GM10266 (cell line): Measurements from ENCODE around the gene GRIK3.
"Not testable (repeated sequence)": the region's sequence is repeated elsewhere in the genome, so short reads cannot be mapped to it uniquely, and the experiment has no call there.

Experiments
- DNase-seq: peaks from one replicate; pipeline ENCODE4 v3.0.0; 2012; ENCODE audit errors: extremely low spot score
- TF ChIP-seq, protein P1 (sequence below): IDR thresholded peaks from 2 replicates; pipeline ENCODE4 v1.5.1; 2012; ENCODE audit warnings: mild to moderate bottlenecking, low read depth; ENCODE audit not compliant: control insufficient read depth, insufficient read depth; ENCODE audit errors: missing control alignments

The GRIK3 gene

DNA sequence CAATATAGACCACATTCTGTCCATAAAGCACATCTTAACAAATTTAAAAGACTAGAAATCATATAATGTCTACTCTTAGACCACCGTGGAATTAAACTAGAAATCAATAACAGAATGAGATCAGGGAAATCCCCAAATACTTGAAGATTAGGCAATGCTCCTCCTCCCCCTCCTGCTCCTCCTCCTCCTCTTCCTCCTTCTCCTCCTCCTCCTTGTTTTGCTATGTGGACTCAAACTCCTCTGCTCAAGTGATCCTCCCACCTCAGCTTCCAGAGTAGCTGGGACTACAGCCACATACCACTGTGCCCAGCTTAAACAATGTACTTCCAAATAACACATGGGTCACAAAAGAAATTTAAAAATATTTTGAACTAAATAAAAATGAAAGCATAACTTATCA is 134.2 kb downstream of the GRIK3 start:
- TF ChIP-seq, protein P1, sequence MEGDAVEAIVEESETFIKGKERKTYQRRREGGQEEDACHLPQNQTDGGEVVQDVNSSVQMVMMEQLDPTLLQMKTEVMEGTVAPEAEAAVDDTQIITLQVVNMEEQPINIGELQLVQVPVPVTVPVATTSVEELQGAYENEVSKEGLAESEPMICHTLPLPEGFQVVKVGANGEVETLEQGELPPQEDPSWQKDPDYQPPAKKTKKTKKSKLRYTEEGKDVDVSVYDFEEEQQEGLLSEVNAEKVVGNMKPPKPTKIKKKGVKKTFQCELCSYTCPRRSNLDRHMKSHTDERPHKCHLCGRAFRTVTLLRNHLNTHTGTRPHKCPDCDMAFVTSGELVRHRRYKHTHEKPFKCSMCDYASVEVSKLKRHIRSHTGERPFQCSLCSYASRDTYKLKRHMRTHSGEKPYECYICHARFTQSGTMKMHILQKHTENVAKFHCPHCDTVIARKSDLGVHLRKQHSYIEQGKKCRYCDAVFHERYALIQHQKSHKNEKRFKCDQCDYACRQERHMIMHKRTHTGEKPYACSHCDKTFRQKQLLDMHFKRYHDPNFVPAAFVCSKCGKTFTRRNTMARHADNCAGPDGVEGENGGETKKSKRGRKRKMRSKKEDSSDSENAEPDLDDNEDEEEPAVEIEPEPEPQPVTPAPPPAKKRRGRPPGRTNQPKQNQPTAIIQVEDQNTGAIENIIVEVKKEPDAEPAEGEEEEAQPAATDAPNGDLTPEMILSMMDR, result no peak
- no peak for DNase-seq

DNA sequence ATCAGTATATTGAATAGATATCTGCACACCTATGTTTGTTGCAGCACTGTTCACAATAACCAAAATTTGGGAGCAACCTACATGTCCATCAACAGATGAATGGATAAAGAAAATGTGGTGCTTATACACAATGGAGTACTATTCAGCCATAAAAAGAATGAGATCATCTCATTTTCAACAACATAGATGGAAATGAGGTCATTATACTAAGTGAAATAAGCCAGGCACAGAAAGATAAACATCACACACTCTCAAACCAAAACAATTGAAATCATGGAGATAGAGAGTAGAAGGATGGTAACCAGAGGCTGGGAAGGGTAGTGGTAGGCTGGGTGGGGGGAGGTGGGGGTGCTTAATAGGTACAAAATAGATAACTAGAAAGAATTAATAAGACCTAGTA is 136.5 kb downstream of the GRIK3 start:
- not testable (repeated sequence) for DNase-seq

DNA sequence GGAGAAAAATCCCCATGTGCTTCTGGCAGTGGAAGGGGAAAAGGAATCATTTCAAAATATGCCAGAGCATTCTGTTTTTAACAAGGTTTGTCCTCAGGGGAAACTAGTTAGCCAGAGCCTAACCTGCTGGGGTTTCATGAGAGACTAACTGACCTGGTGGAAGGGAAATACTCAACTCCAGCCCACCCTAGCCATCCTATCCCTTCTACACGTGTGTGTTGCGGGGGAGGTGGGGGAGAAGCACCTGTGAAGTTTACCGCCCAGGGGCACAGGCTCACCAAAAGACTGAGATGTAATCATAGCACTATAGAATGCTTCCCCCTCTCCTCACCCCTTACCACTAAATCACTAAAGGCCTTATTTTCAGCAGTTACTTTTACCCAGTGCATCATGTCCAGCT is 139.5 kb downstream of the GRIK3 start:
- no peak for DNase-seq
- TF ChIP-seq, protein P1, result no peak

DNA sequence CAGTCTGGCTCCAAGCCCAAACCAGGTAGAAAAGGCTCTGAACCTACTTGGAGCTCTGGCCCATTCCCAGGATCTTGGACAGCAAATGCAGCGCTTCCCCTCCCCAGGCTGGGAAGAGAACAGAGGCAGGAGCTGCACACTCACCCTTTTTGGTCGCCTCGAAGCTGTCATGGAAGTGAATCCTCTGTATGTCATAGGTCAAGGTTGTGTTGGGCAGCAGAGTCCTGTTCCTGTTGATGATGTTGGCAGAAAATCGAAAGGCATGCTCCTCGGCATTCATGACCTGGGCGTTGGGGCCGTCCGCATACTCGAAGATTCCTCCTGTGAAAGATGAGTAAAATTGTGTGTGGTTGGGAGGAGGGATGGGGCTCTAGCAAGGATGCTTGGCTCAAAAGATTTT is 143.5 kb downstream of the GRIK3 start:
- TF ChIP-seq, protein P1, result no peak
- no peak for DNase-seq

DNA sequence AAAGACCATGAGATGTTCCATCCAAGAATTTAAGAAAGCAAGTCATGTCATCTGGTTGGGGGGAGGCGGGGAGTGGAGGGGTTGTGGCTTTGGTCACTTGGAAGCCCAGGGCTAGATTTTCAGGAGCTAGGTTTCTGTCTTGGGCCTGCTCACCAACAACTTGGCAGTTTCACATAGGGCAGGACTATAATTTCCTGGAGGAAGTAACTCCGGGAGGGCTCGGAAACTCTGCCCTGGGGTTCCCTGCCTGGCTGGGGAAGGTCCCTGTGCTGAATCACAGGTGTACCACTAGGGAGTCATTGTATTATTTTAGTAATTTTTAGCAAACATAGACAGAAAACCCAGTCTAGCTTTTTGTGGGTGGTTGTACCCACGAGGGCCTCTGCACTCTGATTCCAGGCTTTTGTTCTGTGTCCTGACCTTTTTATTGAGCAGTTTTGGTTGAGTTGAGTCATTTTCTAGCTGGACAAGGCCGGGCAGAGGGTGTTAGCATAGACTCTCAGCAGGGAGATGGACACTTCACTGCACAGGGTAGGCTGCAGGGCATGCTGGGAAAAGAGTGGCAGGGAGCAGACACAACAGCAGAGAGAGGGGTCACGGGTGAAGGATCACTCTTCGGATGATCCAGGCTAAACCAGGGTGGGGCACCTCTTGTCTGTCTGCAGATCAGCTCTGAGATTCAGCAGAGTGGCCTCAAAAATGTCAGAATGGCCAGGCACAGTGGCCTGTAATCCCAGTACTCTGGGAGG is 144.7 kb downstream of the GRIK3 start:
- DNase-seq, result no peak
- TF ChIP-seq, protein P1, result no peak

DNA sequence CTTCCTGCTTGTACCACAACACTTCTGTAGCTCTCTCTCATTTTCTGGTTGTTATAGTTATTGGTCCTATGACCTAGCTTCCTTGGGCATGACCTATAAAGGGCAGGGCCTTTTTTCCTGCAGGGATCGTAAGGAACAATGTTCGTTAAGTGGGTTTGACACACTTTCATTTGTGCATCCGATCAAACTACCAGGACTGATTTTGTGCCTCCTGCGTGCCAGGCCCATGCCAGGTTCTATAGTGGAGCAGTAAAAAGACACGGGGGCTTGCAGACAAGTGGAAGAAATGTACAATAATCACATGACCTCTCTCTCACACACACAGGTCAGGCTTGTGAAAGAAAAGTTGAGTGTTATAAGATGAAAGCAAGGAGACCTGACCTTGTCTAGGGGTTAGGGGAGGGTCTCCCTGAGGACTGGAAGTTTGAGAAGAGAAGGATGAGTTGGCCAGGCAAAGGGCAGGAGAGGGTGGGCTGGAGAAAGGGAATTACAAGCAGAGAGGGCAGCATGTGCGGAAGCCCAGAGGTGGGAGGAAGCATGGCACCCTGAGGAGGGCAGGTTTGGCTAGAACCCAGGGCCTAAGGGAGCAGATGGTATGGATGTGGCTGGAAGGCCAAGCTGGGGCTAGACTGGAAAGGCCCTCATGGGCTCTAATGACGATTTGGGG is 145.4 kb downstream of the GRIK3 start:
- TF ChIP-seq, protein P1, result no peak

DNA sequence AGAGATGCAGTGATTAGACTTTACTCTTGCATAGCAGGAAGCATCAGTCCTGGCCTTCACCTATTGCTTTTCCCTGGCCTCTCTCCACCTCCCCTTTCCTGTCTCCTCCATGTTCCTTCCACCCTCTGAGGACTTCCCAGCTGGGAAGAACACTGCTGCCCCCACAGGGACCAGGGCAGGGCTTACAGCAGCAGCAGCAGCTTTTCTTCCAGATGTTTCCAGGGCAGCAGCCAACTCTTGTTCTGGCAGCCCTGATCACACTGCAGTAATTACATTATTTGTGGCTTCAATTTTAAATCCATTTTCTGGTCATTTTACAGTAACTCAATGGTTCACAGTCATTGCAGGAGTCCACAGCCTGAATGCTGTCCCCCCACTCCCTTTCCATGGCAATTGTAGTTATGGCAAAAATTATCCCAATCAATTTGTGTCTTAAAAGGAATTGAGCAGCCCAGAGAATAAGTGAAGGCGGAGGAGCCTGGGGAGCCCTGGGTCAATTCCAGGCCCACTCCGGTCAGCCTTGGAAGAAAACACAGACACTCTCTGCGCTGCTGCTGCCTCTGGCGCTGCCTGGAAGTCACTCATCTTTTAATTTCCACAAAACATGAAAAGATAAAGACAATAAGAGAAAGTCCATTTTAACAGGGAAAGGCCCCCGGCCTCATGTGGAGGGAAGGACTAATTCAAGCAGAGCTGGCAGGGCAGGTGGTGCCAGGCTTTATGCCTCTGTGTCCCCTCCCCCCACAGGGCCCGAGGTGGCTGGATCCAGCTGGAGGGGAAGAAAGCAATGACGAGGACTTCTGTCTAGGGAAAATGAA is 148.6 kb downstream of the GRIK3 start:
- TF ChIP-seq, protein P1, result no peak
- DNase-seq, result no peak

More for the DNA sequence above, 145.4 kb downstream of the GRIK3 start:
- no peak for DNase-seq
